Upper lobe of left lung (tissue), 4 donors: Measurements from ENCODE around the gene OTUD7B.

Source experiments
- CTCF ChIP-seq, 6 experiments: fragments of 450-650 bp in 4 of 6; fragments of 200-600 bp in 2 of 6; sonication (generic) in 2 of 6; IDR thresholded peaks; one replicate each; pipeline ENCODE4 v1.5.1; 2016 to 2019; ENCODE audit warnings: antibody characterized with exemption in 6 of 6
- POLR2A ChIP-seq, 4 donors: fragments of 450-650 bp; IDR thresholded peaks; one replicate each; pipeline ENCODE4 v1.5.1; 2016 to 2017; ENCODE audit warnings: antibody characterized with exemption in 4 of 4, mild to moderate bottlenecking in 2 of 4

DNA sequence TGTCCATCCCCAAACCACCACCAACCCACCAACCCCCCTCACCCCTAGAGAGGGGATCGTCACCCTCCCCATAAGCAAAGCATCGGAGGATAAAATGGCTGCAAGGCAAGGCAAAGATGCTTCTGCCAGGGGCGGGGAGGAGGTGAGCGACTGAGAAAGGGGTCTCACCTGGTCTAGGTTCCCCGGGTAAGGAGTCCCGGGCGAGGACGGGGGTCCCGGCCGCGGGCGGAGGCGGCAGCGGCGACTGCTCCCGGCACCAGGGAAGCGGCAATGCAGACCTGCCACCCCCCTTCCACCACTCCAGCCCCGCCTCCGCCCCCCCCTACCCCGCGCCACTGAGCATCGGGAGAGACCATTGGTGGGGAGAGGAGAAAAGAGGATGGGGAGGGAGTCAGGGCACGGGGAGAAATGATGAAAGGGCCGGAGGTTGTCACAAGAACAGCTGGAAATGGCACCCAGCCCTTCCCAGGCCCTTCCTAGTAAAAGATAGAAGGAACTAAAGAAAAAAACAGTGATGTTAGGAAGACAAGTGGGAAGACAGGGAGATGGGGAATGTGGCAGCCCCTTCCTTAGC, 92.9 kb downstream of the OTUD7B start, which contains the start of gene SV2A:
- TF ChIP-seq CTCF (IDR thresholded peaks at IDR 0.05) (no peak), POLR2A (IDR thresholded peaks at IDR 0.05) (no peak)
